ENCODE results near the gene SLC25A1. TPM values are rescaled to one million over a fixed set of nuclear protein-coding genes. Genes with fewer than 3 reads are reported as not detected.

Gene SLC25A1
- total and polyA plus RNA-seq, 2 donors from 2014 or later: 62.6 to 128 TPM

GRCh38 chr22:19147195-19147780, 31.2 kb downstream of the SLC25A1 start:
- intact Hi-C loops (cut with DNase I): no loop called here
- H3K36me3 ChIP-seq (ENCODE audit: control insufficient read depth in 2 of 3, insufficient read depth in 3 of 3, low read length in 3 of 3): peaks cover 0 to 4% (median 0%) of the 10 kb centered on the region in 3 donors
- H3K4me1 ChIP-seq (ENCODE audit: control insufficient read depth in 2 of 3, insufficient read depth in 2 of 3, low read depth in 1 of 3, low read length in 3 of 3): peaks cover 0 to 8% (median 0%) of the 10 kb centered on the region in 3 donors
- no peak for TF ChIP-seq CTCF (IDR thresholded peaks at IDR 0.05; ENCODE audit: borderline replicate concordance, extremely low read depth, insufficient read depth)
- DNase-seq: no peak
- FAIRE-seq: no peak
- H3K4me3 ChIP-seq (ENCODE audit: low read length in 3 of 3): no peak overlapping the region
- no peak overlapping the region for H3K9ac ChIP-seq (ENCODE audit: low read length in 3 of 3)
- H3K27me3 ChIP-seq (ENCODE audit: control insufficient read depth, insufficient read depth, low read length): peaks cover 21% of the 10 kb centered on the region
- no peaks in the 10 kb centered on the region for H3K9me3 ChIP-seq (ENCODE audit: control insufficient read depth in 2 of 3, insufficient read depth in 1 of 3, low read length in 3 of 3)
- no peak overlapping the region for H3K27ac ChIP-seq (ENCODE audit: low read depth in 2 of 2, low read length in 2 of 2)

- Histone ChIP-seq H3K27ac (ENCODE audit: low read depth in 2 of 2, low read length in 2 of 2) (no peak overlapping the region), H3K9ac (ENCODE audit: low read length in 3 of 3) (no peak overlapping the region), H3K4me1 (ENCODE audit: control insufficient read depth in 2 of 3, insufficient read depth in 2 of 3, low read depth in 1 of 3, low read length in 3 of 3) (peaks cover 0 to 8% (median 0%) of the 10 kb centered on the region in 3 donors), H3K9me3 (ENCODE audit: control insufficient read depth in 2 of 3, insufficient read depth in 1 of 3, low read length in 3 of 3) (no peaks in the 10 kb centered on the region), H3K36me3 (ENCODE audit: control insufficient read depth in 2 of 3, insufficient read depth in 3 of 3, low read length in 3 of 3) (peaks cover 4 to 9% (median 4%) of the 10 kb centered on the region in 3 donors), H3K4me3 (ENCODE audit: low read length in 3 of 3) (no peak overlapping the region), H3K27me3 (ENCODE audit: control insufficient read depth, insufficient read depth, low read length) (peaks cover 13% of the 10 kb centered on the region)
- intact Hi-C loops (cut with DNase I): no loop called here
- no peak for TF ChIP-seq CTCF (IDR thresholded peaks at IDR 0.05; ENCODE audit: borderline replicate concordance, extremely low read depth, insufficient read depth)
- no peak for DNase-seq
- FAIRE-seq: no peak
These were observed 32.1 kb downstream of the SLC25A1 start for GRCh38 chr22:19146215-19146968.

- Histone ChIP-seq H3K27me3 (ENCODE audit: control insufficient read depth, insufficient read depth, low read length) (peaks cover 8% of the 10 kb centered on the region), H3K36me3 (ENCODE audit: control insufficient read depth in 2 of 3, insufficient read depth in 3 of 3, low read length in 3 of 3) (peaks cover 10 to 33% (median 22%) of the 10 kb centered on the region in 3 donors), H3K4me1 (ENCODE audit: control insufficient read depth in 2 of 3, insufficient read depth in 2 of 3, low read depth in 1 of 3, low read length in 3 of 3) (peaks cover 0 to 8% (median 0%) of the 10 kb centered on the region in 3 donors), H3K27ac (ENCODE audit: low read depth in 2 of 2, low read length in 2 of 2) (peak overlapping the region in 1 of 2 donors; percentile 69), H3K9me3 (ENCODE audit: control insufficient read depth in 2 of 3, insufficient read depth in 1 of 3, low read length in 3 of 3) (no peaks in the 10 kb centered on the region), H3K4me3 (ENCODE audit: low read length in 3 of 3) (peak overlapping the region; percentile 89 to 98 (median 93)), H3K9ac (ENCODE audit: low read length in 3 of 3) (peak overlapping the region; percentile 85 to 91 (median 87))
- FAIRE-seq (no peak), DNase-seq (no peak)
- TF ChIP-seq CTCF (IDR thresholded peaks at IDR 0.05; ENCODE audit: borderline replicate concordance, extremely low read depth, insufficient read depth): no peak
- intact Hi-C loops (cut with DNase I): no loop called here
These were observed 34.6 kb downstream of the SLC25A1 start for GRCh38 chr22:19143967-19144400.
